GM19468 (cell line): ENCODE results near the gene PYROXD2.

ENCODE experiments used
- ATAC-seq: cut with Tn5 transposase; IDR thresholded peaks from one replicate; pipeline ENCODE4 v1.9.1; 2021; ENCODE audit warnings: mild to moderate bottlenecking, moderate library complexity, moderate number of reproducible peaks; ENCODE audit not compliant: unreplicated experiment; ENCODE audit errors: extremely low read depth

The PYROXD2 gene

DNA sequence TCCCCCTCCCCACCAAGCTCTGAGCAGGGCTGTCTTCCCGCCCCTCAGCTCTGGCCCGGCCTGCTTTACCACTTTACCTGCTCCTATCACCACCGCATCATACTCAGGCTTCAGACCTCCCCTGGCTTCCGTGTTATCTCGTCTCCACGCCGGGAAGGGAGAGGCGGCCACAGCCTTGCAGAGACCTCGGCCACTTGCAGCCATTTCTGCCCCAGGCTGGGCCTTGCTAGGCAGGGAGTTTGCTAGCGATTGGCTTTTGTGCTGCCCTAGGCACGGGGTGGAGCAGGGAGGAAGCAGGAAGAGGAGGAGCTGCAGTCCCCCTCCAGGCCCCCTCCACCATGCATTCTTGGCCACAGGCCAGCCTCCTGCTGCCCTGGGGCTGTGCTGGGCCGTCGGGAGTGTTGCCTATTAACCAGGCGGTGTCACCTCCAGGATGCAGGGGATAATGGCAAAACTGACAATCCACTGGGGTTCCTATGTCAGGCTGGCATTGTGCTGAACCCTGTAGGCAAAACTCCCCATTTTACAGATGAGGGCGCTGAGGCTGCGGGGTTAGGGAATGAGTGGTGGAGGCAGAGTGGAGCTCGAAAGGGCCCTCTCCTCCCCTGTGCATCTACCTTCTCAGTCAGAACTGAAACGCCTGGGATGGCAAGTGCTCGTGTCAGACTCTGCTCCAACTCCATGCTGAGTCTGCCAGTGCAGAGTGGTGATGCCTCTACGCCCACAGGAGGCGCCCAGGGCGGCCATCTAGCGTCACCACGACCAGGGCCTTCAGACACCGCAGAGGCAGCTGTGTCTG is at the start of gene PYROXD2:
TSS of gene PYROXD2 (minus strand) at position 251 of the 799 bp plus-strand sequence. CDS start at position 204, 47 bp downstream.
- no peak for ATAC-seq

DNA sequence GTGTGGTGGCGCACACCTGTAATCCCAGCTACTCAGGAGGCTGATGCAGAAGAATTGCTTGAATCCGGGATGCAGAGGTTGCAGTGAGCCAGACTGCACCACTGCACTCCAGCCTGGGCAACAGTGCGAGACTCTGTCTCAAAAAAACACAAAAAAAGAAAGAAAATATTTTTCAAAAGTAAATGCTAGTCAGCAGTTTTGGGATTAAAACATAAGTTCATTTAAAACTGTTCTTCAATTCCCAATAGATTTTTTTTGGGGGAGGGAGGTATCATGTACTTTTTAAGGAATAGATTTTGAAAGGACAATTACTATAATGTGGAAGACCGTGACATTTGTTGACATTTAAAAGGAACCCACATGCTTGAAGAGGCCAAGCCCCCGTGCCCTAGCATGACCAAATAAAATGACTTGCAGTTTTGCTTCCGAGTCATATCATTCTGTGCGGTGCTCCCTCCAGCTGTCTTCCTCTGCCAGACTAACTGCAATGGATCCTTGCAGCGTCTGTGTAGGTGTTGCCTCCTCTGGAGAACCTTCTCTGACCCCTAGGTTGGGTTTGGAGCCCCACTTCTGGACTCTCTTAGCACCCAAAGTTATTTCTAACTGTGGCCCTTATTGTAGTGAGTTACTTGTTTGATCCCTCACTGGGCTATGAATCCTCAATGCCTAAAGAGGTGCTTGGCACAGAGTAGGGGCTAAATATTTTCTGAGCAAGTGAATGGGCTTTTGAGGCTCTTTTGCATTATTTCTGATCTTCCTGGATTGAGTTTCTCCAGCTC is 49.2 kb upstream of the PYROXD2 start:
- no peak for ATAC-seq

DNA sequence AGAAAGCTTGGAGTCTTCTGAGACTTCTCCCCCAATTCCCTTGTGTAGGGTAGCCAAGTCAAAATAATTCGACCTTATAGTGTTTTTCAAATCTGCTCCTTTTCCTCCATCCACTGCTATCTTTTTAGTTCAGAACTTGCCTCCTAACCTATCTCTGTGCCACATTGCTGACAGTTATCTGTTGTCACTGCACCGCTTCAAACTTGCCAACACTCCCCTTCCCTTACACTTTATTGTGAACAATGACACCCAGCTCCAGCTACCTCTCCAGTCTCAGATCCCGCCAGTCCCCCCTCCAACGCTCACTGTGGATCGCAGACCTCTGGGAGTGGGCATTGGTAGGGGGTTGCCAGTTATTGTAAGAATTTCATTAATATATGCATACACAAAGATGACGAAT is 48.0 kb upstream of the PYROXD2 start:
- ATAC-seq = no peak

DNA sequence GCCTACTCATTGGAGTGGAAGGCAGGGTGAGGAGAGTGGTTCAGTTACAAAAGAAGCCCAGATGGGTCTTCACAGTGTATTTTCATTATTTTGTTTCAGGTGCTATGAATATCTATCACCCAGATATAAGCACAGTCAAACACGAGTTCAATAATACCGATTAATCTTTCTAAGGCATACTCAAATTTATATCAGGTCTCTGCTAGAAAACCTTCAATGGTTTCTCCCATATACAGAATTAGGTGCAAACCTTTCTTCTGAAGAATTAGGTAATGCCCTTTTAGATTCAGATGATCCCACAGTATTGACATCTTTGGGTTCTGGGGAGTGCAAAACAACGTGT is 46.5 kb upstream of the PYROXD2 start:
- no peak for ATAC-seq

DNA sequence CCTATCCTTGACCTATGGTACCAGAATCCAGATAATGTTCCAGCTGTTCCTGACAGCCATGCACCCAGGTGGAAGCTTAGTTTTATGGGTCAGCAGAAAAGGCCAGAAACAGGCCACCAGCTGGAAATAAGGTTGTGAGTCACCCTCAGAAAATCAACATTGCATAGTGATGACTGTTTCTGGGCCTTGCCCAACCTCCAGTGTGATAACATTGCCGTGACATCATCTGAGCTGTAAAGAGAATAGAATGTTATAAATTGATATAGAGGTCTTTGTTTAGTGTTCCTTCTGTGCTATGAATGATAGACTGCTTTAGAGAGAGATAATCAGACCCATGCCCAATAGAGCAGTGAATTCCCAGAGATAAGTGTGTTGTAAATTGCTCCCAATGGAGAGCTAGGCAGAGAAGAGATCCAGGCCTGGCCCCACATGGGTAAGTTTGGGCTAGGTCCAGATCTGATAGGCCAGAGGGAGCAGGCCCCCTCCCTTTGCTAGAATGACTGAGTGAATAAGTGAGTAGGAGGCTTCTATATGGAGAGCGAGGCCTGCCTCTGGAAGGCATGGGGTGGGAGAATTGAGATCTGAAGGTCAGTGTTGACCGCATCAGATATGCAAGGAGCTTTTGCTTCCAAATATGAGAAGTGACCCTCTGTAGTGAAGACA is 46.0 kb upstream of the PYROXD2 start:
- no peak for ATAC-seq

DNA sequence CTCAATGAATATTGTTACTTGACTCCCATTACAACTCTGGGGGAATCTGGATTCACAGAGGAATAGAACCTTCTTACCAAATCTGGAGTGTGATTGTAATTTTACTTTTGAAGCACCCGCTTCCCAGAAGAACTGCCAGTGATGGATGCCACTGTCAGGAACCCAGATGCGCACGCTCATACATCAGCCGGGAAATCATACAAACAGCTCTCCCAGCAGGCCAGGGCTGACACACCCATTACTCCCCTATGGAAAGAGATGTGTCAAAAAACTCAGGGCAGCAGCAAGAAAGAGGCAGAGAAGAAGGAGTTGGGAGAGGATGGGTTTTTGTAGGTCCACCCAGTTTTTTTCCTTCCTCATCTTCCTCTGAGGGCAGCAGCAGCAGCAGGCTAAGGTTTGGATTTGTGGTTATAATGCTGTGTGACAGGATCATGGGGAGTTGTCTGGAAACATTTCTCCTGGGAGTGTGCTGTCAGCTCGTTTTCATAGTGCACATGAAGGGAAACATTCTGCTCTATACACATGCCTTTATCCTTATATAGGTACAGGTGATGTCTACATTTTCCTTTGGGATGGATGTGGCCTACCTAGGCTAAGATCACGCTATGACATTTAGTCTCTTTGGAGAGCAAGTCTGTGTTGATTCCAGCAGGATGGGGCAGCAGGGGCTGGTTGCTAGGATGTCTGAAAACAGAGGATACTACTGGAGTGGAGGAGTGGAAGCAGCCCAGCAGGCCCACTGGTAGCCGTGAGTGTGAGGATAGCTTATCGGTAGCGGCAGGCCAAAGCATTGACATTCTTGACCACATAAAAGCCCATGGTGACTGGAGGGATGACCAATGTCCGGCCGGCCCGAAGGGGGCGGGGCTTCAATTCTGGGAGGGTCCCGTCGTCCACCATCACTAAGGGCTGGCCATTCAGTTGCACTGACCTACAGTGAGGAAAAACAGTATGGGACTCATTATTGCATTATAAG is 44.1 kb upstream of the PYROXD2 start:
- no peak for ATAC-seq

DNA sequence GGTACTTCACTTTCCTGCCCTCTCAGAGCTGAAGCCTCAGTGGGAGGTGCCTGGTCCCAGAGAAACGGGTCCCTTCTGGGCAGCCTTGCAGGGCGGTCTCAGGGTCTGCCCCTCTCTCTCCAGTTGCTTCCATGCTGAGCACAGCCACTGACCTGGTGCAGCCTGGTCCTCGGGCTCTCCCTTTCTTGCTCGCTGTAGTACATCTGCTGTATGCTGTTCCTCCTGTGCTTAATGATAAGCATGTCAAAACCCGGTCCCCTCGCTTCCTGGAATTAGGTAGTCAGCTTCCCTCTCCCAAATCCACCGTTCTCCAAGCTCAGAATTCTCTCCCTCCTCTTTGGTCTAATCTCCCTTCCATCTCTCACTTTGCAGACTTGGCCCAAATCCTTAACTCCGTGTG is 42.7 kb upstream of the PYROXD2 start:
- no peak for ATAC-seq

DNA sequence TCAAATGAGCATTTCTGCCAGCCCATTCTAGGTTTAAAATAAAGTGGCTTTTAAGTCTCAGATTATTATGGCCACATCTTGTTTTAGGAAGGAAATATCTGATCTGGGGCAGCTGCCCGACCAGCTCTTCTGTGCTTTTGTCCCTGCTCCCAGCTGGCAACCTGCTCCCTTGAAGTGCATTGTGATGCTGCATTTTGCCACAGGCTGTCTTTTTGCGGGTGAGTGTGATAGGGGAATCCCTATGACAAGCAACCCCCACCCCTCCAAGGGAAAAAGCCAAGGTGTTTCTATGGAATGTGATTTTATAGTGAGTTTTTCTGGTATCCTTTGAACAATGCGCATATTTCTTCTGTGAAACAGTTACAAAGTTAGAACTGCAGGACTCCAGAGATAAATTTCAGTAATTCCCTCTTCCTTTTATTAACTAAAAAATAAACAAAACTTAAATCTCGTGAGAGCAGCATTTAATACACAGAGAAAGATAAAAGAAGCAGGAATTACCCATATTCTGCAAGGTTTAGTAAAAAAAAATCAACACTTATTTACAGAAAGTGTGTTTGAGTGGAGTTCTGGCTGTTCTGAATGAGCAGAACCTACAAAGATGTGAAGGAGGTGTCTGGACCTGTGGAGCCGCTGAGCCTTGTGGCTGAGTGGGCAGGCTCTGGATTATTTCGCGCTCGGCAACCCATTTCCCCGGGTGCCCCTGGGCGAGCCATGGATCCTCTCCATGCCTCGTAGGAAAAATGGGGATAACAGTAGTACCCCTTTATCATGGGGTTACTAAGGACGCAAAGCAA is 41.9 kb upstream of the PYROXD2 start:
- ATAC-seq = no peak

DNA sequence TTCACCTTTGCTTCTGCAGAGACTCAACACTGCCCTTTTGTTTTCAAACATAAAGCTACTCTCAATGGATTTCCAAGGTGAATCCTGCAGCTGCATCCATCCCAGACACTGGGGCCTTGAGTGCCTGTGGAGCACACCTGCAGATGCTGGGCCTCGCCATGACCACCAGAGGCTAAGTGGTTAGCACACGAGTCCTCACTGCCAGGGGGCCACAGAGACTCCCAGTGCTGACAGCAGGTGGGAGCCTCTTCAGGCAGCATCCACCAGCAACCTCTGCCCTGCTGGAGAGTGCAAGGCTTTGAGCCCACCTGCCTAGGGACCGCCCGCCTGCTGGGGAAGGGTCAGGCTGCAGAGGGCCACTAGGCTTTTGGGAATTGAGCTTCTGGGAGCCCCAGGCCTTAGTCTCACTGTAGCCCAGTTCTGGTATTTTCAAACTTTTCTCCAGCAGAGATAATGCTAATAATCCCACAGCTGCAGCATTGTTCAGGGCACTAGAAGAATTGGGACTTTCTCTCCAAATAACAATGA is 41.1 kb upstream of the PYROXD2 start:
- ATAC-seq = no peak

DNA sequence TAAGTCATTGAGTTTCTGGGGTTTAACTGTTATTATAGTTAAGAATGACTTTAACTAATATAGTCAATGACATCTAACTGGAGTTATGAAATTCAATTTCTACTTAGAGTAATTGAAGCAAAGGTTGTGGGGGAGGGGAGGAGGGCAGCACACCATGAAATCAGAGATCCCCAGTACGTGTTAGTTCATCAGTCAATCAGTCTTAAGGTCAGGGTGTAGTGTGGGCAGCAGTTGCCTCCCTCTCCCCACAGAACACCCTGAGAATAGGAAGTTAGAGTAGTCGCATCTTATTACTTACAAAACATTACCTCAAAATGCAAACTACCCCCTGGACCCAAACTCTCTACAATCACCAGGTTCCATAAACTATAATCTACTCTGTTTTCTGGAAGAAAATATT is 38.7 kb upstream of the PYROXD2 start:
- ATAC-seq = no peak

DNA sequence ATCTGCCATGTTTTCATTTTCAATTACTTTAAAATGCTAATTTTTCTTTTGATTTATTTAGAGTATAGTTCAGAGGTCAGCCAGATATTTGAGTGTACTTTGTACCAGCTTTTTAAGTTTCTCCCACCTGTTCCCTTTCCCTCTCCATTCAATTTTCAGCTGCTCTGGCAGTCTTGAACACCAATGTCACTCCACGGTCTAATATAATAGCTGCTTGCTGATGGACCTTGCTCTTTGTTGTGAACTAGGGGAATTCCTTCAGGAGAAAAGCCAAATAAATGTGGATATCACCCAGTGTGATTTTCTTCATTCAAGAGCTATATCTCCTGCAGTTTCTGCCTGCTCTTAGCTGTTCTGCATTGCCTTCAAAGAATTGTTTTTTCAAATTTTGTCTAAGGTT is 35.6 kb upstream of the PYROXD2 start:
- no peak for ATAC-seq

DNA sequence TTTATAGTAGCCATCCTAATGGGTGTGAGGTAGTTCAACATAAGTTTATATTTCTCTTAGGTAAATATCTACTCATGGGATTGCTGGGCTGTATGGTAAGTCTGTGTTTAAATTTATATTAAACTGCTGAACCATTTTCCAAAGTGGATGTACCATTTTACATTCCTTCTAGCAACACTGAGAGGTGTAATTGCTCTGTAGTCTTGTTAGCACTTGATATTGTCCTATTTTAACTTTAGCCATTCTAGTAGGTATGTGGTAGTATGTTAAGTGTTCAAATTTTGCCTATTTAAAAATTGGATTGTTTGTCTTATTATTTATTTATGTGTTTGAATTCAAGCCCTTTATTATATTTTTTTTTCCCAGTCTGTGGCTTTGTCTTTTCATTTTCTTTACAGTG is 34.3 kb upstream of the PYROXD2 start:
- ATAC-seq = no peak

DNA sequence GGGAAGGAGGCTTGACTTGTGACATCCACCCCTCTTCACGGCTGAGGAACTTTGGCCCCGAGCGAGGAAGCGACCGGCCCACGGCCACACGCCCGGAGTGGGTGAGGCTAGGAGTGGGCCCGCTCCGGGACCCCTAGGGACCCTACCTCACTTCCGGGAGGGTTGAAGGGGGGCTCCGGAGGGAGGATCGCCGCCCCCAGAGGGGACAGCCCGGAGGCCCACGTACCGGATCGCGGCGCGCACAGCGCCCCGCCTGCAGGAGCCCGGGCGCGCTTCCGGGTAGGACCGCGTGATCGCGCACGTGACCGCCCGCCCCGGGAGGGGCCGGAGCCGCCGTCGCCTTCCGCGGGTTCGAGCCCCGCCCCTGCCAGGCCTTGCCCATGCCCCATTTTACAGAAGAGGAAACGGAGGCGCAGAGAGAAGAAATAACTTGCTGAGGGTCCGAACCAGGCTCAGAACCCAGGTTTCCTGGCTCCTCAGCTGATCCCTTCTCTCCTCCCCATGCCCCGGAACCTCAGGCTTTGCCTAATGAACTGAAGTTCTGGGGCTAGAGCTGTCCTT is 31.8 kb upstream of the PYROXD2 start, which contains the start of gene HPS1:
TSS of gene HPS1 (minus strand) at position 275 of the 561 bp plus-strand sequence. CDS start 3,695 bp downstream, outside the sequence.
- peak; percentile 94 for ATAC-seq

DNA sequence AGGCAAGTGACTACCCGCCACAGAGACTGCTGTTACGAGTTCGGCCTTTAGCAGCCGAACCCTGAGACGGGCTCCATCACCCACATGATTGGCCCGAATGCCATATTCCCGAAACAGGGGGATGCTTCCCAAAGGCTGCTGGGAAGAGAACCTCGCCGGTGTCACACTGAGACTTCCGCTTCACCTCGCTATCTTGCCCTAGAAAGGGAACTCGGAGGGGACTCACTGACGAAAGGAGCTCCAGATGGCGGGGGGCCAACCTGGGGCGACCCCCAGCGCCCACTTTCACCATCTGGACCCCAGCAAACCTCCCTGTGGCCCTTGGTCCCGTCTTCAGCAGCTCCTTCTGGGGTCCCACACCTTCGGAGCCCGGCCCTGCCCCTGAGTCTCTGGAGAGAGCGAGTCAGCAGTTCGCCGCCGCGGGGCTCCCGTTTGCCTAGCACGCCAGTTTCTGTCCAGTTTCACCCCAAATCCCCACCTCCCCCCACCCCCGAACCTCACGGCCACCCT is 31.2 kb upstream of the PYROXD2 start:
- ATAC-seq = no peak

DNA sequence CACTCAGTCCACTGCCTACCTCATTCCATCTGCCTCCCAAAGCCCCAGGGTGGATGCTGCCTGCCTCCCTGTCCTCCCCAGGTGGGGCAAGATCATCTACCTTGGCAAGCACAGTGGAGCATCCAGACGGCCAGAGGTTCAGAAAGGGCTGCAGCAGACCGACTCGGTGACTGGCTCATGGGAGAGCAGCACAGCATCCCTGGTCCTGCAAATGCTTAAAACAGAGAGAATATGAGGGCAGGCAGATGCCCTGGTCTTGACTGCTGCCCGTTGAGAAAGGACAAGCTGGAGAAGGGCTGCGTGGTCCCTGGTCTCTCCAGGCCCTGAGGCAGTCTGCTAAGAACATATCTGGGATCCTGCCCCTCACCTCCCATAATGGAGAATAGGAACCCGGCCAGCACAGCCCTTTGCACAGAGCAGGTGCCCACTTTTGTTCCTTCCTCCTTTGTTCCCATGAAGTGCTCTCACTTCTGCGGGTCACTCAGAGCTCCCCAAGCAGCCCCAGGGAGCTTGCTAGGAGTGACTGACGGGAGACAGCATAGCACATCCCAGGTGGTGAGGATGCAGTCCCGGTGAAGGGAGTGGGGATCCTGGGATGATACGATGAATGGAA is 30.3 kb upstream of the PYROXD2 start:
- no peak for ATAC-seq

DNA sequence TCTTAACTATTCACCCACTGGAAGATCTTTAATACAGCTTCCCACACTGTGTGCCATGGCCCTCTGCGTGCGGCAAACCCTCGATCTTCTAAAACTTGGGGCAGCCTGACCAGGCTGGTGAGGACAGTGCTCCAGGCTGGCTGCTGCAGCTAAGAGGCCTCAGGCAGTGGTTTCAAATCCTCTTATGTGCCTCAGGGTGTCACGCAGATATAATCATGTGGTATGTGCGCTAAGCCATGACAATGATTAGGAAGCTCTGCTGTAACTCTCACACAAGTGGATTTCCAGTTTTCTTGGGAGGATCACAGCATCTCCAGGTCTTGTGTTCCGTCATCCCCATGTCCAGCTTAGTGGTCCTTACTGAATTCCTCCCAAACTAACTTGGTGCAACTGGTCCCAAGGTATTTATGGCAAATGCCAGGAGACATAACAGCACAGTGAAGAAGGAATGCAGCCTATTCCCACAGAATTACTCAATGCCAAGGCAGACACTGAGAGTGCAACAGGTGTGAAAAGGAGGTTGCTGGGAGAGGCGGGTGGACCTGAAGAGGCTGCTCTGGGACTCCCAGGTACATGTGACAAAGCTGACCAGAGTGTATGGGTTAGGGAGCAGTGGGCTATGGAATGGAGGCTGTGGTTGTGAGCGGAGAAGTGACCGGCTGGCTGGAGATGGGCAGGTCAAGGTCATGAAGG is 29.5 kb upstream of the PYROXD2 start:
- no peak for ATAC-seq

DNA sequence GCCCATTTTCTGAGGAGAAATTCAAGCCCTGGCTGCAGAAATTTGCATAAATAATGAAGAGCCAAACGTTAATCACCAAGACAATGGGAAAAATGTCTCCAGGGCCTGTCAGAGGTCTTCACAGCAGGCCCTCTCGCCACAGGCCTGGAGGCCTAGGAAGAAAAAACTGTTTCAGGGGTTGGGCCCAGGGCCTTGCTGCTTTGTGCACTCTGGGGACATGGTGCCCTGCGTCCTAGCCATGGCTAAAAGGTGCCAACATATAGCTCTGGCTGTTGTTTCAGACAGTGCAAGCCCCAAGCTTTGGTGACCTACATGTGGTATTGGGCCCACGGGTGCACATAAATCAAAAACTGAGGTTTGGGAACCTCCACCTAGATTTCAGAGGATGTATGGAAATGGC is 23.7 kb upstream of the PYROXD2 start:
- ATAC-seq = no peak
